MM.1S (cell line): ENCODE results near the gene PDCD7.

Experiments
- EZH2 ChIP-seq: fragments of 300-600 bp; sonication (generic); optimal IDR thresholded peaks from 2 replicates; pipeline ENCODE3; 2017; ENCODE audit warnings: low read depth, mild to moderate bottlenecking, antibody characterized with exemption, low read length, mixed read lengths
- TF ChIP-seq, protein P1 (sequence below): fragments of 300-600 bp; sonication (generic); IDR thresholded peaks from 2 replicates; pipeline ENCODE4 v1.5.1; 2016; ENCODE audit warnings: antibody characterized with exemption, low read length, mixed read lengths

DNA sequence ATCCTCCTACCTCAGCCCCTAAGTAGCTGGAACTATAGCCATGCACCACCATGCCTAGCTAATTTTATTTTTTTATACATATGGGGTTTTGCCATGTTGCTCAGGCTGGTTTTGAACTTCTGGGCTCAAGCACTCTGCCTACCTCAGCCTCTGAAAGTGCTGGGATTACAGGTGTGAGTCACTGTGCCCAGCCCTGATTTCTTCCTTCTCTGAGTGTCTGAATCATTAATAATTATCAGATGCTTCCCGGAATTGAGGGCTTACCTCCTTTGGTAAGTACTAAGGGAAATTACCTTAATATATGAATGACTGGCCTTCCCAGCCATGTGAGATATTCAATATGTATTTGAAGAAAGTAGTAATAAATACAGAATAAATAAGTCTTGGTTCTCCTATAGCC, 44.3 kb upstream of the PDCD7 start:
- TF ChIP-seq, protein P1, sequence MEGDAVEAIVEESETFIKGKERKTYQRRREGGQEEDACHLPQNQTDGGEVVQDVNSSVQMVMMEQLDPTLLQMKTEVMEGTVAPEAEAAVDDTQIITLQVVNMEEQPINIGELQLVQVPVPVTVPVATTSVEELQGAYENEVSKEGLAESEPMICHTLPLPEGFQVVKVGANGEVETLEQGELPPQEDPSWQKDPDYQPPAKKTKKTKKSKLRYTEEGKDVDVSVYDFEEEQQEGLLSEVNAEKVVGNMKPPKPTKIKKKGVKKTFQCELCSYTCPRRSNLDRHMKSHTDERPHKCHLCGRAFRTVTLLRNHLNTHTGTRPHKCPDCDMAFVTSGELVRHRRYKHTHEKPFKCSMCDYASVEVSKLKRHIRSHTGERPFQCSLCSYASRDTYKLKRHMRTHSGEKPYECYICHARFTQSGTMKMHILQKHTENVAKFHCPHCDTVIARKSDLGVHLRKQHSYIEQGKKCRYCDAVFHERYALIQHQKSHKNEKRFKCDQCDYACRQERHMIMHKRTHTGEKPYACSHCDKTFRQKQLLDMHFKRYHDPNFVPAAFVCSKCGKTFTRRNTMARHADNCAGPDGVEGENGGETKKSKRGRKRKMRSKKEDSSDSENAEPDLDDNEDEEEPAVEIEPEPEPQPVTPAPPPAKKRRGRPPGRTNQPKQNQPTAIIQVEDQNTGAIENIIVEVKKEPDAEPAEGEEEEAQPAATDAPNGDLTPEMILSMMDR, result no peak
- no peak for TF ChIP-seq EZH2
